Peyer's patch (tissue), 4 donors: ENCODE results near the gene ANKRD28.

Experiments
- POLR2A ChIP-seq, 2 donors: fragments of 450-650 bp; IDR thresholded peaks; one replicate each; pipeline ENCODE4 v1.5.1; 2017; ENCODE audit warnings: antibody characterized with exemption in 2 of 2, mild to moderate bottlenecking in 2 of 2, moderate library complexity in 2 of 2
- TF ChIP-seq, protein P1 (sequence below), 6 experiments: fragments of 450-650 bp in 4 of 6; fragments of 200-600 bp in 2 of 6; sonication (generic) in 1 of 6; IDR thresholded peaks; one replicate each; pipeline ENCODE4 v1.5.1; 2017 to 2019; ENCODE audit warnings: antibody characterized with exemption in 6 of 6, mild to moderate bottlenecking in 3 of 6, moderate library complexity in 1 of 6

DNA sequence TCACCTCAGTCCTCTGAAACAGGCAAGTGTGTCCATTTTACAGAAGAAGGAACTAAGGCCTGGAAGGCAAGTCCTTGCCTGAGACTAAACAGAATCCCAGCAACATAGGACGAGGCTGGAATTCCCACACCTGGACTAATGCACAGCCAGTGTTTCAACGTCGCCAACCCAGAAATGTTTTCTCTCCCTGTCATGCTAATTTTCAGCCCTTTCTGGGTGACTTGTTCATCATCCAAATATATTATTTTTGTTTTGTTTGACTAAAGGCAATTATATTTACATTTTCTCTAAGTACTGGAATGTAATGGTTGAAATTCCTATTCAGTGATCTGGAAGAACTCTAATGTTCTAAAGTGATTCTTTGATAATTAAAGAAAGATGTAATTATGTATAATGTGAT is 144.5 kb downstream of the ANKRD28 start:
- TF ChIP-seq, protein P1, sequence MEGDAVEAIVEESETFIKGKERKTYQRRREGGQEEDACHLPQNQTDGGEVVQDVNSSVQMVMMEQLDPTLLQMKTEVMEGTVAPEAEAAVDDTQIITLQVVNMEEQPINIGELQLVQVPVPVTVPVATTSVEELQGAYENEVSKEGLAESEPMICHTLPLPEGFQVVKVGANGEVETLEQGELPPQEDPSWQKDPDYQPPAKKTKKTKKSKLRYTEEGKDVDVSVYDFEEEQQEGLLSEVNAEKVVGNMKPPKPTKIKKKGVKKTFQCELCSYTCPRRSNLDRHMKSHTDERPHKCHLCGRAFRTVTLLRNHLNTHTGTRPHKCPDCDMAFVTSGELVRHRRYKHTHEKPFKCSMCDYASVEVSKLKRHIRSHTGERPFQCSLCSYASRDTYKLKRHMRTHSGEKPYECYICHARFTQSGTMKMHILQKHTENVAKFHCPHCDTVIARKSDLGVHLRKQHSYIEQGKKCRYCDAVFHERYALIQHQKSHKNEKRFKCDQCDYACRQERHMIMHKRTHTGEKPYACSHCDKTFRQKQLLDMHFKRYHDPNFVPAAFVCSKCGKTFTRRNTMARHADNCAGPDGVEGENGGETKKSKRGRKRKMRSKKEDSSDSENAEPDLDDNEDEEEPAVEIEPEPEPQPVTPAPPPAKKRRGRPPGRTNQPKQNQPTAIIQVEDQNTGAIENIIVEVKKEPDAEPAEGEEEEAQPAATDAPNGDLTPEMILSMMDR (IDR thresholded peaks at IDR 0.05), result no peak
- TF ChIP-seq POLR2A (IDR thresholded peaks at IDR 0.05), result no peak
